ENCODE results near the gene LRIG1. TPM values are rescaled to one million over a fixed set of nuclear protein-coding genes. Genes with fewer than 3 reads are reported as not detected.
A peak's percentile ranks its signal among the peaks of the same experiment; 100 is the strongest.

LRIG1 gene
- total RNA-seq, 6 donors from 2014 or later = 45.2 to 119 (median 81.9) TPM

- H3K27ac ChIP-seq = no peak overlapping the region
- H3K9me3 ChIP-seq = no peaks in the 10 kb centered on the region
- H3K27me3 ChIP-seq = no peaks in the 10 kb centered on the region
- H3K4me1 ChIP-seq = no peaks in the 10 kb centered on the region
- no peak for ATAC-seq (ENCODE audit: low FRiP score in 2 of 2)
- TF ChIP-seq CTCF (IDR thresholded peaks at IDR 0.05) = no peak
- no peak for TF ChIP-seq POLR2AphosphoS5 (IDR thresholded peaks at IDR 0.05)
- TF ChIP-seq EP300 (IDR thresholded peaks at IDR 0.05) = no peak
- no peak for TF ChIP-seq POLR2A (IDR thresholded peaks at IDR 0.05)
- H3K36me3 ChIP-seq = no peaks in the 10 kb centered on the region
- no peak for DNase-seq
- WGBS, 2 donors = 83 to 100% methylated on average over 1 of the region's 1 CpG
- H3K4me3 ChIP-seq = no peak overlapping the region
These were observed 144.8 kb downstream of the LRIG1 start for GRCh38 chr3:66355997-66356396.

GRCh38 chr3:66355394-66355793, 145.4 kb downstream of the LRIG1 start:
- no peak for ATAC-seq (ENCODE audit: low FRiP score in 2 of 2)
- Histone ChIP-seq H3K4me1 (no peaks in the 10 kb centered on the region), H3K27me3 (no peaks in the 10 kb centered on the region), H3K36me3 (no peaks in the 10 kb centered on the region), H3K27ac (no peak overlapping the region), H3K9me3 (no peaks in the 10 kb centered on the region), H3K4me3 (no peak overlapping the region)
- TF ChIP-seq CTCF (IDR thresholded peaks at IDR 0.05) = no peak
- TF ChIP-seq EP300 (IDR thresholded peaks at IDR 0.05) = no peak
- TF ChIP-seq POLR2A (IDR thresholded peaks at IDR 0.05) = no peak
- TF ChIP-seq POLR2AphosphoS5 (IDR thresholded peaks at IDR 0.05) = no peak
- 87 to 89% methylated on average over 3 of the region's 3 CpGs for WGBS, 2 donors
- DNase-seq = no peak

GRCh38 chr3:66354001-66354400, 146.8 kb downstream of the LRIG1 start:
- ATAC-seq (ENCODE audit: low FRiP score in 2 of 2) = no peak
- Histone ChIP-seq H3K27me3 (no peaks in the 10 kb centered on the region), H3K9me3 (no peaks in the 10 kb centered on the region), H3K4me1 (no peaks in the 10 kb centered on the region), H3K36me3 (no peaks in the 10 kb centered on the region), H3K4me3 (no peak overlapping the region), H3K27ac (no peak overlapping the region)
- no peak for TF ChIP-seq POLR2A (IDR thresholded peaks at IDR 0.05)
- TF ChIP-seq EP300 (IDR thresholded peaks at IDR 0.05) = no peak
- 73 to 87% methylated on average over 2 of the region's 2 CpGs for WGBS, 2 donors
- DNase-seq = no peak

- DNase-seq (no peak), ATAC-seq (ENCODE audit: low FRiP score in 2 of 2) (peak in 1 of 2 donors; percentile 56)
- Histone ChIP-seq H3K4me3 (no peak overlapping the region), H3K27me3 (no peaks in the 10 kb centered on the region), H3K9me3 (no peaks in the 10 kb centered on the region), H3K4me1 (no peaks in the 10 kb centered on the region), H3K27ac (no peak overlapping the region), H3K36me3 (no peaks in the 10 kb centered on the region)
- TF ChIP-seq POLR2A (IDR thresholded peaks at IDR 0.05) (no peak), EP300 (IDR thresholded peaks at IDR 0.05) (no peak), CTCF (IDR thresholded peaks at IDR 0.05) (no peak), POLR2AphosphoS5 (IDR thresholded peaks at IDR 0.05) (no peak)
- 60 to 67% methylated on average over 6 of the region's 6 CpGs for WGBS, 2 donors
These were observed 147.3 kb downstream of the LRIG1 start for GRCh38 chr3:66353530-66353929.

- DNase-seq (no peak), ATAC-seq (ENCODE audit: low FRiP score in 2 of 2) (no peak)
- H3K27ac ChIP-seq = no peak overlapping the region
- no peak for TF ChIP-seq POLR2AphosphoS5 (IDR thresholded peaks at IDR 0.05)
- no peaks in the 10 kb centered on the region for H3K27me3 ChIP-seq
- no peaks in the 10 kb centered on the region for H3K4me1 ChIP-seq
- H3K36me3 ChIP-seq = no peaks in the 10 kb centered on the region
- H3K4me3 ChIP-seq = no peak overlapping the region
- H3K9me3 ChIP-seq = no peaks in the 10 kb centered on the region
- WGBS, 2 donors = 93% methylated on average over 3 of the region's 3 CpGs
These were observed 147.8 kb downstream of the LRIG1 start for GRCh38 chr3:66353039-66353438.

GRCh38 chr3:66350601-66351000, 150.2 kb downstream of the LRIG1 start:
- DNase-seq (no peak), ATAC-seq (ENCODE audit: low FRiP score in 2 of 2) (no peak)
- H3K9me3 ChIP-seq = no peaks in the 10 kb centered on the region
- H3K27ac ChIP-seq = no peak overlapping the region
- H3K27me3 ChIP-seq = no peaks in the 10 kb centered on the region
- 93 to 98% methylated on average over 8 of the region's 8 CpGs for WGBS, 2 donors
- no peaks in the 10 kb centered on the region for H3K36me3 ChIP-seq
- TF ChIP-seq POLR2AphosphoS5 (IDR thresholded peaks at IDR 0.05) (no peak), EP300 (IDR thresholded peaks at IDR 0.05) (no peak), POLR2A (IDR thresholded peaks at IDR 0.05) (no peak)
- H3K4me1 ChIP-seq = no peaks in the 10 kb centered on the region
- no peak overlapping the region for H3K4me3 ChIP-seq

All from upper lobe of left lung (tissue), 6 donors.